SK-N-SH (cell line): ENCODE results near the gene CNKSR2.

Experiments
- EP300 ChIP-seq, 2 experiments: IDR thresholded peaks; 2 replicates each; pipeline versions ENCODE4 v1.4.0 to v1.6.1; 2012; ENCODE audit warnings: borderline replicate concordance in 1 of 2, low read depth in 1 of 2, low read length in 1 of 2
- EZH2phosphoT487 ChIP-seq: fragments of 200-600 bp; sonication (generic); IDR thresholded peaks from 2 replicates; pipeline ENCODE4 v1.6.1; 2017; ENCODE audit warnings: low read depth, mixed run types, mild to moderate bottlenecking, antibody characterized with exemption, moderate library complexity, borderline replicate concordance
- FOXM1 ChIP-seq: IDR thresholded peaks from 2 replicates; pipeline ENCODE4 v1.4.0; 2012; ENCODE audit warnings: low read depth, mild to moderate bottlenecking
- IRF3 ChIP-seq: fragments of 150-350 bp; IDR thresholded peaks from 2 replicates; pipeline ENCODE4 v1.6.1; 2016; ENCODE audit warnings: mild to moderate bottlenecking, low read depth, low read length
- NRF1 ChIP-seq: IDR thresholded peaks from 2 replicates; pipeline ENCODE4 v1.6.1; 2012; ENCODE audit warnings: low read depth, mild to moderate bottlenecking, low read length
- POLR2AphosphoS5 ChIP-seq: IDR thresholded peaks from 2 replicates; pipeline ENCODE4 v1.6.1; 2012; ENCODE audit warnings: low read depth, low read length
- RCOR1 ChIP-seq: fragments of 150-350 bp; IDR thresholded peaks from 2 replicates; pipeline ENCODE4 v1.6.1; 2017; ENCODE audit warnings: antibody characterized with exemption, low read length
- RXRA ChIP-seq: IDR thresholded peaks from 2 replicates; pipeline ENCODE4 v1.4.0; 2012; ENCODE audit warnings: low read depth, mild to moderate bottlenecking, borderline replicate concordance
- TAF1 ChIP-seq: IDR thresholded peaks from 2 replicates; pipeline ENCODE4 v1.6.1; 2012; ENCODE audit warnings: low read depth, mild to moderate bottlenecking, low read length, moderate library complexity, borderline replicate concordance
- TF ChIP-seq, protein P1 (sequence below): fragments of 200-600 bp; sonication (generic); IDR thresholded peaks from 2 replicates; pipeline ENCODE4 v1.6.1; 2017; ENCODE audit warnings: antibody characterized with exemption, mild to moderate bottlenecking, moderate library complexity

DNA sequence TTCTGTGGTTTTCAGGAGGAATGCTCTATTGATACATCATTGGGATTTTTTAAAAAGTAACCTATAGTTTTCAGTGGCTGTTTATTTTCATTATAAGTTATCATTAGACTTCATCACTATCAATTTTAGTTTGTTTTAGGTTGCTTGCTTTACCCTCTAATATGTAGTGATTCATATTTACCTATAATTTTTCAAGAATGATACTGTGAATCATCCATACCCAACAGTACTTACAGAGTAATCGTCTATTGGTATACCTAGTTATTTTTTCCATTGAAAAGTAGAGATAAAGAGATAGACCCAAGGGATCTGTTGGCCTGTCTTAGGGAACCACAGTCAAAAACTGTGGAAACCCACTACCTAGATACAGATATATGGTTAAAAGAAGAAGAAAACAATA lies 200.6 kb downstream of the CNKSR2 start:
- no peak for TF ChIP-seq POLR2AphosphoS5
- TF ChIP-seq RXRA, result no peak
- TF ChIP-seq EP300 (IDR thresholded peaks at IDR 0.05; ENCODE audit: borderline replicate concordance in 1 of 2, low read depth in 1 of 2, low read length in 1 of 2), result no peak
- TF ChIP-seq, protein P1, sequence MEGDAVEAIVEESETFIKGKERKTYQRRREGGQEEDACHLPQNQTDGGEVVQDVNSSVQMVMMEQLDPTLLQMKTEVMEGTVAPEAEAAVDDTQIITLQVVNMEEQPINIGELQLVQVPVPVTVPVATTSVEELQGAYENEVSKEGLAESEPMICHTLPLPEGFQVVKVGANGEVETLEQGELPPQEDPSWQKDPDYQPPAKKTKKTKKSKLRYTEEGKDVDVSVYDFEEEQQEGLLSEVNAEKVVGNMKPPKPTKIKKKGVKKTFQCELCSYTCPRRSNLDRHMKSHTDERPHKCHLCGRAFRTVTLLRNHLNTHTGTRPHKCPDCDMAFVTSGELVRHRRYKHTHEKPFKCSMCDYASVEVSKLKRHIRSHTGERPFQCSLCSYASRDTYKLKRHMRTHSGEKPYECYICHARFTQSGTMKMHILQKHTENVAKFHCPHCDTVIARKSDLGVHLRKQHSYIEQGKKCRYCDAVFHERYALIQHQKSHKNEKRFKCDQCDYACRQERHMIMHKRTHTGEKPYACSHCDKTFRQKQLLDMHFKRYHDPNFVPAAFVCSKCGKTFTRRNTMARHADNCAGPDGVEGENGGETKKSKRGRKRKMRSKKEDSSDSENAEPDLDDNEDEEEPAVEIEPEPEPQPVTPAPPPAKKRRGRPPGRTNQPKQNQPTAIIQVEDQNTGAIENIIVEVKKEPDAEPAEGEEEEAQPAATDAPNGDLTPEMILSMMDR, result no peak
- no peak for TF ChIP-seq IRF3
- no peak for TF ChIP-seq TAF1
- TF ChIP-seq RCOR1, result no peak
- TF ChIP-seq FOXM1, result no peak
- TF ChIP-seq EZH2phosphoT487, result no peak
- no peak for TF ChIP-seq NRF1
